MM.1S (cell line): Measurements from ENCODE around the gene CPT1C.

Source experiments
- DNase-seq: peaks from one replicate; pipeline ENCODE4 v3.0.0-alpha.2; 2015
- H2AFZ ChIP-seq: fragments of 300-600 bp; sonication (generic); 2 replicates; pipeline ENCODE4 v1.6.0; 2016; ENCODE audit warnings: antibody characterized with exemption, low read length
- H3F3A ChIP-seq: fragments of 300-600 bp; sonication (generic); 2 replicates; pipeline ENCODE4 v1.6.1; 2016; ENCODE audit warnings: mild to moderate bottlenecking, antibody characterized with exemption, low read length, moderate library complexity, mixed read lengths; ENCODE audit not compliant: insufficient read depth
- H3K27ac ChIP-seq: fragments of 300-600 bp; sonication (generic); 2 replicates; pipeline ENCODE4 v1.5.1; 2016; ENCODE audit warnings: mild to moderate bottlenecking, low read length
- H3K27me3 ChIP-seq: fragments of 300-600 bp; sonication (generic); replicated peaks from 2 replicates; pipeline ENCODE4 v1.6.0; 2016; ENCODE audit warnings: low read length; ENCODE audit not compliant: insufficient read depth
- H3K36me3 ChIP-seq: fragments of 300-600 bp; sonication (generic); replicated peaks from 2 replicates; pipeline ENCODE4 v1.6.1; 2016; ENCODE audit warnings: mild to moderate bottlenecking, low read length, mixed read lengths; ENCODE audit not compliant: insufficient read depth
- H3K4me1 ChIP-seq: fragments of 300-600 bp; sonication (generic); 2 replicates; pipeline ENCODE4 v1.6.1; 2016; ENCODE audit warnings: low read length, mixed read lengths
- H3K4me2 ChIP-seq: fragments of 300-600 bp; sonication (generic); 2 replicates; pipeline ENCODE4 v1.6.0; 2016; ENCODE audit warnings: low read depth, low read length
- H3K4me3 ChIP-seq: fragments of 300-600 bp; sonication (generic); 2 replicates; pipeline ENCODE4 v1.5.1; 2016; ENCODE audit warnings: low read length, mixed read lengths
- H3K79me2 ChIP-seq: fragments of 300-600 bp; sonication (generic); 2 replicates; pipeline ENCODE4 v1.6.1; 2016; ENCODE audit warnings: mixed run types, low read length, mixed read lengths
- H3K9ac ChIP-seq: fragments of 300-600 bp; sonication (generic); 2 replicates; pipeline ENCODE4 v1.6.1; 2016; ENCODE audit warnings: low read length, mixed read lengths
- H3K9me2 ChIP-seq: fragments of 300-600 bp; sonication (generic); replicated peaks from 2 replicates; pipeline ENCODE4 v1.6.1; 2016; ENCODE audit warnings: mild to moderate bottlenecking, low read length, mixed read lengths; ENCODE audit not compliant: insufficient read depth
- H3K9me3 ChIP-seq: fragments of 300-600 bp; sonication (generic); replicated peaks from 2 replicates; pipeline ENCODE4 v1.6.1; 2016; ENCODE audit warnings: mild to moderate bottlenecking, low read length, mixed read lengths; ENCODE audit not compliant: insufficient read depth
- H4K20me1 ChIP-seq: fragments of 300-600 bp; sonication (generic); 2 replicates; pipeline ENCODE4 v1.6.1; 2016; ENCODE audit warnings: mild to moderate bottlenecking, low read length, moderate library complexity, mixed read lengths; ENCODE audit not compliant: insufficient read depth
- EZH2 ChIP-seq: fragments of 300-600 bp; sonication (generic); optimal IDR thresholded peaks from 2 replicates; pipeline ENCODE3; 2017; ENCODE audit warnings: low read depth, mild to moderate bottlenecking, antibody characterized with exemption, low read length, mixed read lengths
- EZH2phosphoT487 ChIP-seq: fragments of 300-600 bp; sonication (generic); IDR thresholded peaks from 2 replicates; pipeline ENCODE4 v1.6.1; 2018; ENCODE audit warnings: antibody characterized with exemption, low read length
- TF ChIP-seq, protein P1 (sequence below): fragments of 300-600 bp; sonication (generic); IDR thresholded peaks from 2 replicates; pipeline ENCODE4 v1.5.1; 2016; ENCODE audit warnings: antibody characterized with exemption, low read length, mixed read lengths

CPT1C gene

DNA sequence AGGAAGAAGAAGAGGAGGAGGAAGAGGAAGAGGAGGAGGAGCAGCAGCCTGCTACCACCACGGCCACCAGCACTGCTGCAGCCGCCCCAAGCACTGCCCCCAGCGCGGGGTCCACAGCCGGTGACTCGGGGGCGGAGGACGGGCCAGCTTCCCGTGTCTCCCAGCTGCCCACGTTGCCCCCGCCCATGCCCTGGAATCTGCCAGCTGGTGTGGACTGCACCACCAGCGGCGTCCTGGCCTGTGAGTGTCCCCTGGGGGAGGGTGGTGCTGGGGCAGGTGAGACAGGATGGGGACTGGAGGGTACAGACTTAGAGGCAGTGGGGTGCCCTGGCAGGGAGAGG is 37.5 kb upstream of the CPT1C start:
- Histone ChIP-seq H3K9me3 (no peaks in the 10 kb centered on the region), H4K20me1 (no peaks in the 10 kb centered on the region), H3F3A (no peaks in the 10 kb centered on the region), H3K4me3 (no peak overlapping the region), H2AFZ (no peak overlapping the region), H3K79me2 (peaks cover 20% of the 10 kb centered on the region), H3K36me3 (no peaks in the 10 kb centered on the region; the same call in 1 of the 2 replicates), H3K9ac (no peak overlapping the region), H3K9me2 (no peaks in the 10 kb centered on the region), H3K27ac (no peak overlapping the region), H3K27me3 (no peaks in the 10 kb centered on the region), H3K4me2 (no peak overlapping the region), H3K4me1 (no peaks in the 10 kb centered on the region)
- no peak for DNase-seq
- TF ChIP-seq EZH2 = no peak
- TF ChIP-seq, protein P1, sequence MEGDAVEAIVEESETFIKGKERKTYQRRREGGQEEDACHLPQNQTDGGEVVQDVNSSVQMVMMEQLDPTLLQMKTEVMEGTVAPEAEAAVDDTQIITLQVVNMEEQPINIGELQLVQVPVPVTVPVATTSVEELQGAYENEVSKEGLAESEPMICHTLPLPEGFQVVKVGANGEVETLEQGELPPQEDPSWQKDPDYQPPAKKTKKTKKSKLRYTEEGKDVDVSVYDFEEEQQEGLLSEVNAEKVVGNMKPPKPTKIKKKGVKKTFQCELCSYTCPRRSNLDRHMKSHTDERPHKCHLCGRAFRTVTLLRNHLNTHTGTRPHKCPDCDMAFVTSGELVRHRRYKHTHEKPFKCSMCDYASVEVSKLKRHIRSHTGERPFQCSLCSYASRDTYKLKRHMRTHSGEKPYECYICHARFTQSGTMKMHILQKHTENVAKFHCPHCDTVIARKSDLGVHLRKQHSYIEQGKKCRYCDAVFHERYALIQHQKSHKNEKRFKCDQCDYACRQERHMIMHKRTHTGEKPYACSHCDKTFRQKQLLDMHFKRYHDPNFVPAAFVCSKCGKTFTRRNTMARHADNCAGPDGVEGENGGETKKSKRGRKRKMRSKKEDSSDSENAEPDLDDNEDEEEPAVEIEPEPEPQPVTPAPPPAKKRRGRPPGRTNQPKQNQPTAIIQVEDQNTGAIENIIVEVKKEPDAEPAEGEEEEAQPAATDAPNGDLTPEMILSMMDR = no peak
- no peak for TF ChIP-seq EZH2phosphoT487

DNA sequence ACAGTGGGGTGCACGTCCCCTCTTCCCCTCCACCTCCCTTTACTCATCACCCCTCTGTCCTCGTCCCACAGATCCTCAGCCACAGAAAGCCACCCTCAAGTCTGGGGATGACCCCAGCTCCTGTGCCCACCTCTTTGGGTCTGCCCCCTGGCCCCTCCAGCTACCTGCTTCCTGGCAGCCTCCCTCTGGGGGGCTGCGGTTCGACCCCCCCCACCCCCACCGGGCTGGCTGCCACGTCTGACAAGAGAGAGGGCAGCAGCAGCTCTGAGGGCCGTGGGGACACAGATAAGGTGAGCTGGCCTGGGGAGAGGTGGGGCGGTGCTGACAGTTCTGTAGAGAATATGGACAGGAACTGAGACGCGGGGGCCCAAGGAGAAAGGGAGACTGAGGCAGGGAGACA is 36.3 kb upstream of the CPT1C start:
- Histone ChIP-seq H3K79me2 (peaks cover 14% of the 10 kb centered on the region), H3K36me3 (no peaks in the 10 kb centered on the region; the same call in 1 of the 2 replicates), H3F3A (no peaks in the 10 kb centered on the region), H2AFZ (no peak overlapping the region), H3K9me2 (no peaks in the 10 kb centered on the region), H3K9ac (no peak overlapping the region), H3K4me1 (no peaks in the 10 kb centered on the region), H3K9me3 (no peaks in the 10 kb centered on the region), H3K4me3 (no peak overlapping the region), H3K27ac (no peak overlapping the region), H3K27me3 (no peaks in the 10 kb centered on the region), H4K20me1 (no peaks in the 10 kb centered on the region), H3K4me2 (no peak overlapping the region)
- TF ChIP-seq, protein P1 = no peak
- no peak for TF ChIP-seq EZH2
- no peak for TF ChIP-seq EZH2phosphoT487
- no peak for DNase-seq

- Histone ChIP-seq H3K36me3 (no peaks in the 10 kb centered on the region; the same call in 1 of the 2 replicates), H3K27ac (no peak overlapping the region), H3F3A (no peaks in the 10 kb centered on the region), H3K79me2 (0 out of 2 replicates have a peak, but pooled peaks cover 3% of the 10 kb centered on the region), H3K4me1 (no peaks in the 10 kb centered on the region), H3K27me3 (no peaks in the 10 kb centered on the region), H2AFZ (no peak overlapping the region), H3K4me3 (no peak overlapping the region), H3K9me2 (no peaks in the 10 kb centered on the region), H3K9ac (no peak overlapping the region), H3K4me2 (no peak overlapping the region), H3K9me3 (no peaks in the 10 kb centered on the region), H4K20me1 (no peaks in the 10 kb centered on the region)
- TF ChIP-seq EZH2phosphoT487 (no peak), EZH2 (no peak)
- TF ChIP-seq, protein P1 = no peak
- no peak for DNase-seq
Observed at GRCh38 chr19:49655570-49656455, 35.1 kb upstream of the CPT1C start.
